ENCODE measurements around the gene GAS2L2. TPM values are rescaled to one million over a fixed set of nuclear protein-coding genes. Genes with fewer than 3 reads are reported as not detected.

Gene GAS2L2
- total RNA-seq, 1 experiment from 2014 or later = not detected

DNA sequence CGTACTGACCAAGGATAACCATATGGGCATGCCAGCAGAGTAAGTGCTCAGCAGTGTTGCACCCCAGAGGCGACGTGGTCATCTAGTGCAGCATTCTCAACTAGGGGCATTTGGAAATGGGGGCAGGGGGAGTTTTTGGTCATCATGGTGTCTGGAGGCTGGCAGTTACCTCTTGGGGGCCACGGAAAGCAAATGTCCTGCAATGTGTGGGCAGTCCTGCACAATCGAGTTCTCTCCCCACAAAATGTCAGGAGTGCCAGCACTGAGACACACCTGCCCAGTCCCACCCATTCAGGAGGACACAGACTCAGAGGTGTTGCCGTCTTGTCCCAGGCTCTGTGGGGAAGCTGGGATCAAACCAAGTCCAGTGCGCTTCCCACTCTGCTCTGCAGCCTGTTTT is 18.6 kb downstream of the GAS2L2 start:
- Histone ChIP-seq H3K4me2 (ENCODE audit: low read length) (no peak overlapping the region), H3F3A (ENCODE audit: low read length, unreplicated experiment) (no peaks in the 10 kb centered on the region), H3K36me3 (ENCODE audit: low read depth, low read length) (no peaks in the 10 kb centered on the region), H3K27me3 (ENCODE audit: low read length) (no peaks in the 10 kb centered on the region), H3K9ac (ENCODE audit: low read length) (no peak overlapping the region), H3K4me1 (ENCODE audit: insufficient read depth, low read length) (no peaks in the 10 kb centered on the region), H2AFZ (ENCODE audit: low read length) (no peak overlapping the region), H3K9me2 (replicated peaks; ENCODE audit: low read length) (no peaks in the 10 kb centered on the region), H4K20me1 (ENCODE audit: low read length) (no peaks in the 10 kb centered on the region), H3K4me3 (ENCODE audit: low read length) (no peak overlapping the region), H3K79me2 (ENCODE audit: low read length) (no peaks in the 10 kb centered on the region), H3K27ac (ENCODE audit: low read length) (no peak overlapping the region), H3K9me3 (ENCODE audit: low read length) (no peaks in the 10 kb centered on the region)
- intact Hi-C loops (cut with micrococcal nuclease) = no loop called here
- no peak for DNase-seq
- ChIA-PET CTCF (no interaction called here), POLR2A (ENCODE audit: unreplicated experiment) (no interaction called here)
- TF ChIP-seq, protein P1, sequence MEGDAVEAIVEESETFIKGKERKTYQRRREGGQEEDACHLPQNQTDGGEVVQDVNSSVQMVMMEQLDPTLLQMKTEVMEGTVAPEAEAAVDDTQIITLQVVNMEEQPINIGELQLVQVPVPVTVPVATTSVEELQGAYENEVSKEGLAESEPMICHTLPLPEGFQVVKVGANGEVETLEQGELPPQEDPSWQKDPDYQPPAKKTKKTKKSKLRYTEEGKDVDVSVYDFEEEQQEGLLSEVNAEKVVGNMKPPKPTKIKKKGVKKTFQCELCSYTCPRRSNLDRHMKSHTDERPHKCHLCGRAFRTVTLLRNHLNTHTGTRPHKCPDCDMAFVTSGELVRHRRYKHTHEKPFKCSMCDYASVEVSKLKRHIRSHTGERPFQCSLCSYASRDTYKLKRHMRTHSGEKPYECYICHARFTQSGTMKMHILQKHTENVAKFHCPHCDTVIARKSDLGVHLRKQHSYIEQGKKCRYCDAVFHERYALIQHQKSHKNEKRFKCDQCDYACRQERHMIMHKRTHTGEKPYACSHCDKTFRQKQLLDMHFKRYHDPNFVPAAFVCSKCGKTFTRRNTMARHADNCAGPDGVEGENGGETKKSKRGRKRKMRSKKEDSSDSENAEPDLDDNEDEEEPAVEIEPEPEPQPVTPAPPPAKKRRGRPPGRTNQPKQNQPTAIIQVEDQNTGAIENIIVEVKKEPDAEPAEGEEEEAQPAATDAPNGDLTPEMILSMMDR (conservative IDR thresholded peaks at IDR 0.05; ENCODE audit: low read depth, low read length) = no peak
- TF ChIP-seq EZH2phosphoT487 (IDR thresholded peaks at IDR 0.05; ENCODE audit: borderline replicate concordance, low read length) (no peak), EZH2 (IDR thresholded peaks at IDR 0.05; ENCODE audit: low read length, unreplicated experiment) (no peak)
- ATAC-seq = no peak
- no TSS peak for BruUV-seq (replicated peaks)

DNA sequence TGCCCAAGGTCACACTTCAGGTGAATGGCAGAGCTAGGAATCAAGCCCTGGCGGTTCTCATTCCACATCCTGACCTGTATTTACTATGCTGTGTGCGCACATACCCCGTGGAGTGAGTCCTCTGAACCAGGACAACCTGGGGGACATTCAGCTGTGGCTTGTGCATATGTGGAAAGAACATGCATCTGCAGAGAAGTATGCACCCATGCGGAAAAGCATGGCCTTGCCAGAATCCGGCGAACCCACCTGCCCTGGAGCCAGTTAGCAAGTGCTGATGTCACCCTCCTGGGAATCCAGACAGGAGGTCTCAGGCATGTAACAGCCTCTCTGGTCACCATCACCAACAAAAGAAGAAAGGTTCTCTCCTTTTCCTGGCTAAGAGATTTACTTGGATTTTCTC is 19.7 kb downstream of the GAS2L2 start:
- Histone ChIP-seq H3K4me2 (ENCODE audit: low read length) (no peak overlapping the region), H3K27me3 (ENCODE audit: low read length) (no peaks in the 10 kb centered on the region), H2AFZ (ENCODE audit: low read length) (no peak overlapping the region), H3K4me3 (ENCODE audit: low read length) (no peak overlapping the region), H3K9me2 (replicated peaks; ENCODE audit: low read length) (no peaks in the 10 kb centered on the region), H4K20me1 (ENCODE audit: low read length) (no peaks in the 10 kb centered on the region), H3K9ac (ENCODE audit: low read length) (no peak overlapping the region), H3F3A (ENCODE audit: low read length, unreplicated experiment) (no peaks in the 10 kb centered on the region), H3K9me3 (ENCODE audit: low read length) (no peaks in the 10 kb centered on the region), H3K4me1 (ENCODE audit: insufficient read depth, low read length) (no peaks in the 10 kb centered on the region), H3K36me3 (ENCODE audit: low read depth, low read length) (no peaks in the 10 kb centered on the region), H3K79me2 (ENCODE audit: low read length) (no peaks in the 10 kb centered on the region), H3K27ac (ENCODE audit: low read length) (no peak overlapping the region)
- CTCF ChIA-PET = no interaction called here
- DNase-seq (no peak), ATAC-seq (no peak)
- POLR2A ChIA-PET (ENCODE audit: unreplicated experiment) = no interaction called here
- TF ChIP-seq, protein P1 (conservative IDR thresholded peaks at IDR 0.05; ENCODE audit: low read depth, low read length) = no peak
- TF ChIP-seq EZH2 (IDR thresholded peaks at IDR 0.05; ENCODE audit: low read length, unreplicated experiment) = no peak
- TF ChIP-seq EZH2phosphoT487 (IDR thresholded peaks at IDR 0.05; ENCODE audit: borderline replicate concordance, low read length) = no peak
- no TSS peak for BruUV-seq (replicated peaks)
- intact Hi-C loops (cut with micrococcal nuclease) = no loop called here

DNA sequence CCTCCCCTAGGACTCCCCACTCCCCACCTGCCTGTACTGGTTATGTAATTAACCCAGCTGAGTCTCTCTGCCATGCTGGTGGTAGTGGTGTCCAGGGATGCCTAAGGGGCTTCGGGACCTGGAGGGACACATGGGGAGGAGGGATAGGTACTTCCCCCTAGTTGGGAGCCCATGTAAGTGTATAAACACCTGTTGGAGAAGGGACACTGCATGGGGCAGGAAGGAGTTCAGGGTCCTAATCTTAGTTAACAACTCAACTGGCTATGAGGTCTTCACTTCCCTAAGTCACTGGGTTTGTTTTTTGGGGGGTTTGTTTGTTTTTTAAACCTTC is 20.3 kb downstream of the GAS2L2 start:
- Histone ChIP-seq H3K4me1 (ENCODE audit: insufficient read depth, low read length) (no peaks in the 10 kb centered on the region), H3K36me3 (ENCODE audit: low read depth, low read length) (no peaks in the 10 kb centered on the region), H3K4me3 (ENCODE audit: low read length) (no peak overlapping the region), H3K79me2 (ENCODE audit: low read length) (no peaks in the 10 kb centered on the region), H2AFZ (ENCODE audit: low read length) (no peak overlapping the region), H3K27ac (ENCODE audit: low read length) (no peak overlapping the region), H3K9me2 (replicated peaks; ENCODE audit: low read length) (no peaks in the 10 kb centered on the region), H3K9ac (ENCODE audit: low read length) (no peak overlapping the region), H3K4me2 (ENCODE audit: low read length) (no peak overlapping the region), H3K9me3 (ENCODE audit: low read length) (no peaks in the 10 kb centered on the region), H3F3A (ENCODE audit: low read length, unreplicated experiment) (no peaks in the 10 kb centered on the region), H4K20me1 (ENCODE audit: low read length) (no peaks in the 10 kb centered on the region), H3K27me3 (ENCODE audit: low read length) (no peaks in the 10 kb centered on the region)
- ChIA-PET CTCF (no interaction called here), POLR2A (ENCODE audit: unreplicated experiment) (no interaction called here)
- intact Hi-C loops (cut with micrococcal nuclease) = no loop called here
- TF ChIP-seq, protein P1 (conservative IDR thresholded peaks at IDR 0.05; ENCODE audit: low read depth, low read length) = no peak
- ATAC-seq (no peak), DNase-seq (no peak)
- no TSS peak for BruUV-seq (replicated peaks)
